ENCODE measurements around the gene MDN1. TPM values are rescaled to one million over a fixed set of nuclear protein-coding genes. Genes with fewer than 3 reads are reported as not detected.

The MDN1 gene
- total and polyA plus RNA-seq, 2 of the 8 experiments (the other 6 are each of a cell fraction or from before 2014, with no cell fraction given), result 53.5 to 179 TPM

- TF ChIP-seq CHD7 (IDR thresholded peaks at IDR 0.05; ENCODE audit: insufficient replicate concordance, low read length), result no peak
- no peak for TF ChIP-seq POLR2AphosphoS5 (IDR thresholded peaks at IDR 0.05; ENCODE audit: low read depth, low read length)
- TF ChIP-seq SP2 (IDR thresholded peaks at IDR 0.05; ENCODE audit: low read length), result no peak
- no peak for TF ChIP-seq CTBP2 (IDR thresholded peaks at IDR 0.05; ENCODE audit: borderline replicate concordance, insufficient read depth, insufficient read length, low read length)
- no peak for TF ChIP-seq CBX8 (IDR thresholded peaks at IDR 0.05; ENCODE audit: borderline replicate concordance, low read depth, low read length)
- TF ChIP-seq NANOG (IDR thresholded peaks at IDR 0.05; ENCODE audit: insufficient read depth, low read depth, low read length, poor library complexity, severe bottlenecking), result no peak
- TF ChIP-seq SIRT6 (IDR thresholded peaks at IDR 0.05; ENCODE audit: low read length), result no peak
- no peak for TF ChIP-seq JUND (IDR thresholded peaks at IDR 0.05; ENCODE audit: low read length)
- TF ChIP-seq HDAC2 (IDR thresholded peaks at IDR 0.05; ENCODE audit: borderline replicate concordance in 1 of 2, low read depth in 2 of 2, low read length in 2 of 2), result no peak
- no peak for TF ChIP-seq E2F6 (IDR thresholded peaks at IDR 0.05)
Measured at GRCh38 chr6:89655122-89655521, 164.5 kb downstream of the MDN1 start (continued).
